Activated effector memory CD4-positive, alpha-beta T cell treated with anti-CD3 and anti-CD28 coated beads, Interleukin-2, amount 50 U/mL, for 16 hours (primary cell): Measurements from ENCODE around the gene RNF182.
"Not testable (repeated sequence)": the region's sequence is repeated elsewhere in the genome, so short reads cannot be mapped to it uniquely, and the experiment has no call there.

Experiments
- DNase-seq: peaks from one replicate; pipeline ENCODE4 v3.0.0-alpha.2; 2020

The RNF182 gene

DNA sequence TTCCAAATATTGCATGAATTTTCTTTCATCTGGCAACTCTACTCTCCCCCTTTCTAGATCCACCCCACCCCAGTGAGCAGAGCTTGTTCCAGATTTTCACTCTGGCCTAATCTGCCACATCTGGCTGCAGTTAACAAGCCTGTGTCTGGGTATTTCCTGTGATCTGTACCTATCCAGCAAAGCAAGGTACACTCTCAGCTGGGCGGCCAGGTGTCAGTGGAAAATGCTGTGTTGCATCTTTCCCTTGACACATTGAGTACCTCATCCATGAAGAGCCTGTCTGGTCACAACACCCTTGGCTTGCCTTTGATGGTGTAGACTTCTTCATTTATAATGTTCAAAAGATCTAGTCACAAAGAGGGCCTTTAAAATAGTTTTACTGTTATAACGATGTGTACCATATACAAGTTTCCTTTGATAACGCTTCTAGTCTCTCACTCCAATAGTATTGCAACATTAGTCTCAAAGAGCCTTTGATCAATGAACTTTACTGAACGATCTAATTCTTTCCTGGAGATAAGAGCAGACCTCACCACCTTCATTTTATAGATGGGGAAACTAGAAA, 6.0 kb upstream of the RNF182 start:
- no peak for DNase-seq

DNA sequence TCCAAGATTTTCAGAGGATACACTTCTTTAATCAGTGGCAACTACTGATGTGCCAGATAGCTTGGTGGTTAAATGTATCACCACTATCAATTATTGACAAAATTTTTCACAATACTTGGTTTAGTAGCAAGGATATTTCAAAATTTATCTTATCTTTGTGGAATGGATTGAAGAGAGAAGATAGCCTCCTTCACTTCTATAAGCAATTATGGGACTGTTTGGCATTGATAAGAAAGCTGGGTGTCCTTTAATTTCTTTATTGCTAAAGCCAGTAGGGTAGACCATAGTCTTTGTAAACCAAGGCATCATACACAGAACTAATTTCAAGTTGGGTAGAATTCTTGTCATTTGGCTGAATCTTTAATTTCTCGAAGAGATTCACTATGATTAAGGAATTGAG, 4.9 kb upstream of the RNF182 start:
- no peak for DNase-seq

DNA sequence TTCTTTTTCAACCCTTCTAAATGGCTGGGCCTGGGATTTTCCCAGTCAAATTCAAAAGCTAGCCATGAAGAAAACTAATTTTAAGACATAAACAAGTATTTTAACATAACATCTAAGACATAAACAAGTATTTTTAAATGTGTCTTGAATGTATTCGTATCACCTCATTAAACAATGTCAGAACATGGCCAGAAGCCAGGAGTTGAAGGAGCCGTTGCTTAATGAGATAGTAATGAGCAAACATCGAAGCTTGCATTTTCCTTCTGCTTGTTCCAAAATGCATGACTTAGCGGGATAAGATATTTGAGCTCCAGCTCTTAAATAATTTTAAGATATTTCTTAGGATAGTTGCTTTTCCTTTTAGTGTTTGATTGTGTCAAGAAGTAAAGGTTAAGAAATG, 4.2 kb upstream of the RNF182 start:
- DNase-seq = no peak

DNA sequence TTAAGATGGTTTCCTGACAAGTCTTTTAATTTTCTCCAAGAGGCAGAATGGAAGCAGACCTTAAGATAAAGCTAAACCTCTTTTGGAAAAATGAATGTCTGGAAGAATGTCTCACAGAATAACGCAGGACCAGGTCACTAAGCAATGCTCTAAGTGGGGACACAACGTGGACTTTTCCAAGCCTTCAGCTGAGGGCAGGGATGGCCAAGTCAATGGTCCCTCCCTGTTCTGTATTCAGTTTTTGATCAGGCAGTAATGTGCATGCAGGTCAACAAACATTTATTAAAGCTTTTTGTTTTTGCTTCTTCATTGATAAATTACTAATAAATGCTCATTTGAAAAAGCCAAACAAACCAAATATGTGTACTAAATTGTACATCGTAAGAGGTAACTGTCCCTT, 2.0 kb upstream of the RNF182 start:
- no peak for DNase-seq

DNA sequence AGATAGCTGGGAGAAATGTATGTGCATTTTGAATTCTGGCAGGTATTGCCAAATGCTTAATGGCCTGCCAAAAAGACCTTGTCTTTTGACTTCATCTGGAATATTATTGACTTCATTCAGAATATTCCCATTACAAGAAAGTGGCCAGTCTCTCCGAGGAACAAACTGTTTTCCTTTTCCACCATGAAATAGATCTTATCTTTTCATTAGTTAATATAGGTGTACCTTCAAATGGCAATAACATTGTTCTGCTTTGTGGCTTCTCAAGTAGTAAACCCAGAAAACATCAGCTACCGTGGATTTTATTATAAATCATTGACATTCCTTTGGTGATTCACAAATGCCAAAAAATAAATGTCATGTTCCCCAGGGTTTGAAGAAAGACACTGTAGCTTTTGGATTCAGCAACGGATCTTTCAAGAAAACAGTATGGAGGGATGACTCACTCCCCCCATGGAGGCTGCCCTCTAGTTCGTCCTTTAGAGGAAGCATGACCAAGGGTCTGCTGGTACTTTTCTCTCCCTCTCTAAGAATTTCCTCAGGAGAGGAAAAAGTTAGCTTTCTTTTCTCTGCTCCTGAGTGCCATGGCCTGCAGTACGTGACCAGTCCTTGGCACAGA, 1.1 kb upstream of the RNF182 start:
- DNase-seq = no peak

DNA sequence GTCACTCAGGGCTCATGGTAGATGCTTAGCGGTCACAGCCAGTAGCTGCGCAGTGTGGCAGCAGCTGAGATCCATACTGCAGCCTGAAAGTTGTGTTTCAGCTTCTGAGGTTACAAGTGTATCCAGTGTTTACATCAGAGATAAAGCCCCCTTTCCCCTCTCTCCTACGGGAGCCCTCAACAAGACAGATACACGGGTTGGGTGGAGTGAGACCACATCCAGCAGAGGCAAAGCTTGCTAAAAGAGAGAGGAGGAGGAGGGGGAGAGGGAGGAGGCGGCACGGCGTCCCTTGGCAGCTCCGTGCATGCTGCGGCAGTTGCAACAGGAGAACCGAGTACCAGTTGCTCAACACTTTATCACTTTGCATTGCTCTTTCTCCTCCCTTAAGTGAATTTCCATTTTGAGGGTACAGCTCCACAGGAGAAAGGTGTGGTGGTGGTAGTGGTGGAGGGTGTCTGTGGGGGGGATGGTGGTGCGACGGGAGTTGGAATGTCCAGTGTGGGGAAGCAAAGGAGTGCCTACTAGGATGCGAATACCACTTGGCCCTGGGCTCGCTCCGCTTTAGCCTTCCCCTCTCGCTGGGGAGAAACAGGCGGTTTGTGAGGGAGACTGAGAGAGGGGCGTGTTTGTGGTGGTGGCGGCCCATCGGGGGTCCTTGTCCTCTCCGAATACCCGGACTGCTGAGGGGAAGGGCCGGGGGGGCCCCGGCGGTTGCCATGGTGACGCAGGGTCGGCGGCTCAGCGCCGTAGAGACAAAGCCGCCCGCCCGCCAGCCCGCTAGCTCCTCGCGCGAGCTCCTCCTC, 405 bp upstream of the RNF182 start:
- DNase-seq = no peak

DNA sequence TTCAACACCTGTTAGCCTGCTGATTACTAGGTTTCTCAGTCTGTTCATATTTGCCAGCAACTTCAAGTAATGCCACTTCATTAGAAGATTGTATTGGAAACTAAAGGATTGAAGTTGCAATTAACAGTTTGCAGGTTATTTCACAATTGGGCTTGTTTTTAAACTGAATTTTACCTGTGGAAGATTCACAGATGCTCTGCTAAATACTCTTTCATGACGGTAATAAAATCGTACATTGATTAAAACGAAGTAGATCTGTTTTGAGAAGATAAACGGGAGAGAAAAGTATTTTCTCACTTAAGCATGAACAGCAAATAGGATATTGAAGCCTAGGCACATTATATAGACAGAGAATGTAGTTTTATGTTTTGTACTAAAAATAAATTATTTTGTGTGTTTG, 1.6 kb downstream of the RNF182 start:
- no peak for DNase-seq

DNA sequence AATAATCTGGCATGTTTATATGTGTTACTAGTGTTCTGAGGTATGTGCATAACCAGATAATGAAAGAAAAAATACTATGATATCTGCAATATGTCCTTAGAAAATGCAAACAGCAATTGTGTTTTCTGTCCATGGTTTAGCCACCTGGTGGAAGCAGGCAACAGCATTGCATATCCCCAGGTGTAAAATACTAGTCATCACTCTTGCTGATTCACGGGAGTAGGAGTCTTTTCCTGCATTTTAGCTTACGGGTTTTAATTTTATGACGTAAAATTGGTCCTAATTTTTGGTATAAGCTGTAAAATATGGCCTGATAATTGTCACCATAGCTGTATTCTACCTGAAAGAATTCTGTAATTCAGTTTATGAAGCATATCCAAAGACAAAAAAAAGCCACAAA, 2.5 kb downstream of the RNF182 start:
- no peak for DNase-seq

DNA sequence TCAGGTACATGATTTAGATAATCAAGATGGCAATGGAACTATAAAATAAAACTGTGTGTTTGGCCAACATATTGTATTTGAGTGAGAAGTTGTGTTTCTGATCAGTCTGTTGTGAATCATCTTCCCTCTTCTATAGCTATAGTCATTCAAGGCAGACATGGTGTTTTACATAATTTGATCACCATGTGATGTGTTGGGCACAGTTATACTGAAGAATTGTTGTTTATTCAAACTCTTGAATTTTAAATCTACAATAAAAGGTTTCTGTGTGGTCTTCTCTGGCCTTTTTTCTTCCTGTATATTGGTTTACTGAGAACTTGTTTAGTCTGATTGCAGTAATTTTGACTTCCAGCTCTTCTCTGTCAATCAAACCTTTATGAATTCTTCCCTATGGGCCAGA, 4.4 kb downstream of the RNF182 start:
- no peak for DNase-seq

DNA sequence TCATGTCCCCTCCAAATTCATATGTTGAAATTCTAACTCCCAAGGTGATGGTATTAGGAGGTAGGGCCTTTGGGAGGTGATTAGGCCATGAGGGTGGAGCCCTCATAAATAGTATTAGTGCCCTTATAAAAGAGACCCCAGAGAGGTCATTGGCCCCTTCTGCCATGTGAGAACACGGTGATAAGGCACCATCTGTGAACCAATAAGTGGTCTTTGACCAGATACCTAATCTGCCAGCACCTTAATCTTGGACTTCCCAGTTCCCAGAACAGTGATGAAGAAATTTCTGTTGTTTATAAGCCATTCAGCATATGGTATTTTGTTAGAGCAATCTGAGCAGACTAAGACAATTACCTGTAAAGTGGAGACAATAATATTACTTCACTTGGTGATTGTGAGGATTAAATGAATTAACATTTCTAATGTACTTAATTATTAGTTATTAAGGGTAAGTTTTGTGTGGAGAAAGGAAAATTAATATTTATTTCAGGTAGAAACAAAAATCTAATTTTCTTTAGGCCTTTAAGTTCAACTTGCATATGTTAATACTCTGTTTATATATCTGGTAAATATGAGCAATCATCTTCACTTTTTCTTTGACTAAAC, 7.1 kb downstream of the RNF182 start:
- no peak for DNase-seq

DNA sequence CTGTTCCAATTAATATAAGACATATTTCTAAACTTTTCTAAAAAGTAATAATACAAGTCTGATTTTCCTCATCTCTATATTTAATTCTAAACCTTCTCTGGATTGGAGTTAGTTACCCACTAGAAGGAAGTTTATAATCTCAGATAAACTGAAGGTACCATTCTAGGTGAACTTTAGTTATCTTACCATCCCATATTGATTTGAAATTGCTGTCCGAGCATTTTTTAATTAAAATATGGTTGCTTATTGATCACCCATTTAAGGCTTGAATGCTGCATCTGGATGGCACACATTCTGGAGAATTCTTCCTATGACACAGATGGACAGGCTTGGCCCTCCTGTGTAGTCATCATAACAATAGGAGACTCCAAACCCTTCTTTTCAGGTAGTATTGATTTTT, 8.0 kb downstream of the RNF182 start:
- DNase-seq = no peak

DNA sequence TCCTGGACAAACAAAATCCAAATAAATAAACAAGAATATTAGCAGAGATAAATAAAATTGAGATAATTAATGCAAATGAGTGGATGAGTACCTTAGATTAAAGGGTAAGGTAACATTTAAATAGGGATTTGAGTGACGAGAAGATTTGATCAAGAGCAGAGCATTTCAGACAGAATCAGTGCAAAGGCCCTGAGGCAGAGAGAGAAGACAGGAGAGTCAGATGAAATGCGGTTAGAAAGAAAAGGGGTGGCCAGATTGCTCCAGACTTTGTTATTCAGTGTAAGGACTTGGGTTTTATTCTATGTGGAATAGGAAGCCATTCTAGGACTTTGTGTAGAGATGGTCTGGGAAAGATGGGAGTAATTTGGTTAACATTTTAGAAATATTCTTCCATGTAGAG, 10.0 kb downstream of the RNF182 start:
- DNase-seq = no peak

DNA sequence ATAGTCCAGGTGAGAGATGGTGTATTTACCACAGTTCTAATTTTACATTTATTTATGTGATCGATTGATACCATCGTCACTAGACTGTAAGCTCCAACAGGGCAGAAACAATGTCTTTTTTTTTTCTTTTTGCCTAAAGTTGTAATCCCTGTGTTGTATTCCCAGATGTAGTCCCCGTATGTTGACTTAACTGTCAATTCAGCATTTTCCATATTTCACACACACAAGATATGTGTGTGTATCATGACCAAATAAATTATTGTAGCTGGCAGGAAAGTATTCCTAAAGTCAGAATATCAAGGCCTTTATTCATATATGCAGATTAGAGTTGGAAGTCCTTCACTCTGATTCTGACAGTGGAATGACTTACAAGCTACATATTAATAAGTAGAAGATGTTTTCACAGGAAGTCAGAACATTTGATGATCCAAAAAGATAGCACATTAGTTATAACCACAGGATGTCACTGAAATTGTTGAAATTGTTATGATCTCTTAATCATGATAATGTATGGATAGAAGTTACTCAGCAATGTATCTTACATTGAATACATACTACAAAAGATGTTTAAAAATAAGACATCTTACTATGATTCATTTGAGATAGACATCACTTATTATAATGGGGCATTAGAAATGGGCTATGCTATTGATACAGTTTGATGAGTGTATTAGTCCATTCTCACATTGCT, 10.6 kb downstream of the RNF182 start:
- DNase-seq = no peak

DNA sequence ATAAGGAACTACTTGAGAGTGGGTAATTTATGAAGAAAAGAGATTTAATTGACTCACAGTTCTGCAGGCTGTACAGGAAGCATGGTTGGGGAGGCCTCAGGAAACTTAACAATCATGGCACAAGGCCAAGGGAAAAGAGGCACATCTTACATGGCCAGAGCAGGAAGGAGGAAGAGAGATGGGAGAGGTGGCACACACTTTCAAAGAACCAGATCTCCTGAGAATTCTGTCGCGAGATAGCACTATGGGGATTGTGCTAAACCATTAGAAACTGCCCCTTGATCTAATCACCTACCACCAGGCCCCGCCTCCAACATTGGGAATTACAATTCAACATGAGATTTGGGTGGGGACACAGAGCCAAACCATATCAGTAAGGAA, 11.1 kb downstream of the RNF182 start:
- DNase-seq = not testable (repeated sequence)

DNA sequence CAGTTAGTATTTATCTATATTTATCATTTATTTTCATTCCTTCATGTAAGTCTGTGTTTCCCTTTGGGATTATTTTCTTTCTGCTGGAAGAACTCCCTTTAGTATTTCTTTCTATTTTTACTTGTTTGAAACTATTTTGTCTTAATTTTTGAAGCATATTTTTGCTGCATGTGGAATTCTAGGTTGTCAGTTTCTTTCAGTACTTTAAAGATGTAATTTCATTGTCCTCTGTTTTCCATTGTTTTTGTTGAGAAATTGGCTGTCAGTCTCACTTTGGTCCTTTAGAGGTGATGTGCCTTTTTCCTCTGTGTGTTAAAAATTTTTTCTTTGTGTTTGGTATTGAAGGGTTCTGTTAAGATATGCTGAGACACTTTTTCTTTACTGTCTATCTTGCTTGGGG, 17.1 kb downstream of the RNF182 start:
- DNase-seq = no peak

DNA sequence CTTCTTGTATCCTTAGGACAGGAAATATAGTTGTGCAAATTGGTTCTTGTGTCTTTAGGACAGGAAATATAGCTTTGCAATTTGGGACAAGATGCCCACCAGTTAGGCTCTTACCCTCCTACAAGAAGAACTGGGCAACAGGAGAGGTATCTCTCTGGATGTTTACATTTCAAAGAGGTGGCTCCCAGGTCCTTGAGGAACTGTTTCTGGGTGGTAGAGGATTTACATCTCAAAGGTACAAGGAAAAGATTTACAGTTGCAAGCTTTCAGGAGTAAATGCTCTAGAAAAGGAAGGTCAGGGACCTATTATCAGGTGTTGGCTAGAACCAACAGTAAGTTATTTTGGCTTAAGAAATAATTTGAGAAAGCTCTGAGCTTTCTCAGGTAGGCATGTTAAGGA, 19.2 kb downstream of the RNF182 start:
- DNase-seq = no peak

DNA sequence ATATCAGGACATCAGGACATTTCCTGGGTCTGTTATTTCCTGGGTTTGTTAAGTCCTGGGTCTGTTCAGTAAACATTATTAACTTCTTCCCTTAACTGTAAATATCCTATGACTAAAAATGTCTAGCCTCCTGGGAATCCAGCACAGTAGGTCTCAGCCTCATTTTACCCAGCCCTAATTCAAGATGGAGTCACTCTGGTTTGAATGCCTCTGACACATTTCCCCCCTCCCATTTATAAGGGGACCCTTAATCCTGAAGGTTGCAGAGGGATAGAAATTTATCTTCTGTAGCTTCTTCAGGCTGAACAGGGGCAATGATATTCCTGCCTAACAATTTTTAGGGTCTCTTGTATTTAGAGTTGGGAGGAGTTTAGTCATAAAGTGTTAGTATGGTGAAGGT, 21.8 kb downstream of the RNF182 start:
- no peak for DNase-seq

DNA sequence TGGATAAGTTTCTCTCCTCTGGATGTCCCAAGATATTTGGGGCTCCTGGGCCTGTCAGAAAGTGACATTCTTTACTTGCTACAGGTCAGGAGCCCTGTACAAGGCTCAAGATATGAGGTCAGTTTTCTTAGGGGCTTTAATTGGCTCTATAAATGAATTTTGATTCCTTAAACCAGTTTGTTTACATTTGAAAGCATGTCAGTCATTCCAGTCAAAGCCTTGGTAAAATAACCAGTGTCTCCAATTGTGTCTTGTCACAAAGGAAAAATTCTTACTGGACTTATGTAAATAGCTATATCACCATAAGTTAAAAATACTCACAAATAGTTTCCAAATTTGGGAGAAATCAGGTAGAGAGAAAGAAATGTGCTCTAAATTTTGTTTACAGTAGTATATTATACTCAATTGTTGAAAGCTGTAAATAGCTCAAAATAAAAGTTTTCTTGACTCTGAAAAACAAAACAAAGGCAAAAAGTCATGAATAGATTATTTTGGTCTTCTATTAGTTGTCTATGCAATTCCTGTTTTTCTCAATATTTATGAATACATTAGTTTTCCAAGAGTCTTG, 22.9 kb downstream of the RNF182 start:
- no peak for DNase-seq

DNA sequence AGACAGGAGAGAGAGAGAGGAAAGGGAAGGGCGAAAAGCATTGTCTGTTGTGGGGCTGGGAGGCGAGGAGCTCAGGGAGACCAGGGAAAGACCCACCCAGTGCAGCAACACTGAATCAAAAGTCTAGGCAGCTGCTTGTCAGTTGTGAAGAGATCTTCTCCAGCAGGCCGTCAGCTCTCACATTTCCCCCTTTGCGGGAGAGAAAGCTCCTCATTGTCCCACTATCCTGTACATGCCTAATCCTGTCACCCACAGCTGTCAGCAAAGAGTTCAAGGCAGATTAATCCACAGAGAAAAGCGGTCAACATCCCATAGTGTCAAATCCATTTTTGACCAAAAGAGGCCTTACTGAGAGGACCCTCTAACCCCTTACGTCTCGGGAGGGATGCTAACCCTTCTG, 27.3 kb downstream of the RNF182 start:
- DNase-seq = no peak

DNA sequence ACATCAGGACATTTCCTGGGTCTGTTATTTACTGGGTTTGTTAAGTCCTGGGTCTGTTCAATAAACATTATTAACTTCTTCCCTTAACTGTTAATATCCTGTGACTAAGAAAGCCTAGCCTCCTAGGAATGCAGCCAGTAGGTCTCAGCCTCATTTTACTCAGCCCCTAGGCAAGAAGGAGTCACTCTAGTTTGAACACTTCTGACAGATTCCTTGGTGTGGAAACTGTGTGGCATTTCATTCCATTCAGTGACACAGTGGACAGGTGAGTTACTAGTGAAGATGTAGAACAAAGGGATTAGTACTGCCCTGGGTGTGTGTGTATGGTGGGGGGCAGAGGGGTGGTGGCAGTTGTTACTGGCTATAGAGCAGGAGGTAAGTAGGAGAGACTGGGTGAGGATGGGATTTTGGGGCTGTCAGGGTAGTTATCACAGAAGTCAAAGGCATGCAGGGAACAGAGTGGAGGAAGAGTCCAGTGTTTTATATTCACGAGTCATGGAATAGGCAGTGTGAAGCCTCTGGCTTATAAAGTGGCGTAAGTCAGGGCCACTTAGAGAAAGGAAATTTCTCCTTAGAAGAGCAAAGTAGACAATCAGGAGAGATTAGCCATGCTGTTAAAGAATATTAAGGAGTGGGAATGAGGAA, 28.4 kb downstream of the RNF182 start:
- DNase-seq = no peak

DNA sequence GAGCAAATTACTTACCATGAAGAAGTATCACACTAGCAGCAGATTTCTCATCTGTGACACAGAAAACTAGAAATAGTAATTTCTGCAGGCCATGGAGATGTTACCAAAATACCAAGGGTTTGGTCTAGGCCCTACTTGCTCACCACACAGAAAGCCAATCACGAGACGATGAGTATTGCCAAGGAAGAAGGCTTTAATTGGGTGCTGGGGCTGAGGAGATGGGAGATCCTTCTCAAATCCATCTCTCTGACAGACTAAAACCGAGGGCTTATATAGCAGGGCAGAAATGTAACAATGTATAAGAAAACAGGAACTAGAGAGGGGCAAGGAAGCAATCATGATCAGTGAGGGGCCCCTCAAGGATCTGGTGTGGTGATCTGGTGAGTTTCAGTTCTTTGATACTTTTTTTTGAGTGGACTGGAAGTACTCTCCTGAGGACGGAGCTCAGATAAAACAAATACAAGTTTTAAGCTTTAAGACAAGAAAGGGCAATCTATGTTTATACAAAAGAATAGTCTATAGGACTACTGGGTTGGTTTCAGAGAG, 40.9 kb downstream of the RNF182 start:
- no peak for DNase-seq

DNA sequence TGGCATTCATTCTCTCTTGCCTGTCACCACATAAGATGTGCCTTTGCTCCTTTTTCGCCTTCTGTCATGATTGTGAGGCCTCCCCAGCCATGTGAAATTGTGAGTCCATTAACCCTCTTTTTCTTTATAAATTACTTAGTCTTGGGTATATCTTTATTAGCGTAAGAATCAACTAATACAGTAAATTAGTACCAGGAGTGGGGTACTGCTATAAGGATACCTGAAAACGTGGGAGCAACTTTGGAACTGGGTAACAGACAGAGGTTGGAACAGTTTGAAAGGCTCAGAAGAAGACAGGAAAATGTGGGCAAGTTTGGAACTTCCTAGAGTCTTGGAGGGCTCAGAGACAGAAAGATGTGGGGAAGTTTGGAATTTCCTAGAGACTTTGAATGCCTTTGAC, 46.6 kb downstream of the RNF182 start:
- DNase-seq = no peak
